HG03457 (cell line): ENCODE measurements around the gene RPS6KA2.
"Not testable (repeated sequence)": the region's sequence is repeated elsewhere in the genome, so short reads cannot be mapped to it uniquely, and the experiment has no call there.

ENCODE experiments used
- ATAC-seq: cut with Tn5 transposase; IDR thresholded peaks from one replicate; pipeline ENCODE4 v1.9.1; 2021; ENCODE audit warnings: moderate number of reproducible peaks; ENCODE audit not compliant: unreplicated experiment

RPS6KA2 gene

GRCh38 chr6:166636191-166636933, 9.3 kb upstream of the RPS6KA2 start:
- ATAC-seq, result no peak

DNA sequence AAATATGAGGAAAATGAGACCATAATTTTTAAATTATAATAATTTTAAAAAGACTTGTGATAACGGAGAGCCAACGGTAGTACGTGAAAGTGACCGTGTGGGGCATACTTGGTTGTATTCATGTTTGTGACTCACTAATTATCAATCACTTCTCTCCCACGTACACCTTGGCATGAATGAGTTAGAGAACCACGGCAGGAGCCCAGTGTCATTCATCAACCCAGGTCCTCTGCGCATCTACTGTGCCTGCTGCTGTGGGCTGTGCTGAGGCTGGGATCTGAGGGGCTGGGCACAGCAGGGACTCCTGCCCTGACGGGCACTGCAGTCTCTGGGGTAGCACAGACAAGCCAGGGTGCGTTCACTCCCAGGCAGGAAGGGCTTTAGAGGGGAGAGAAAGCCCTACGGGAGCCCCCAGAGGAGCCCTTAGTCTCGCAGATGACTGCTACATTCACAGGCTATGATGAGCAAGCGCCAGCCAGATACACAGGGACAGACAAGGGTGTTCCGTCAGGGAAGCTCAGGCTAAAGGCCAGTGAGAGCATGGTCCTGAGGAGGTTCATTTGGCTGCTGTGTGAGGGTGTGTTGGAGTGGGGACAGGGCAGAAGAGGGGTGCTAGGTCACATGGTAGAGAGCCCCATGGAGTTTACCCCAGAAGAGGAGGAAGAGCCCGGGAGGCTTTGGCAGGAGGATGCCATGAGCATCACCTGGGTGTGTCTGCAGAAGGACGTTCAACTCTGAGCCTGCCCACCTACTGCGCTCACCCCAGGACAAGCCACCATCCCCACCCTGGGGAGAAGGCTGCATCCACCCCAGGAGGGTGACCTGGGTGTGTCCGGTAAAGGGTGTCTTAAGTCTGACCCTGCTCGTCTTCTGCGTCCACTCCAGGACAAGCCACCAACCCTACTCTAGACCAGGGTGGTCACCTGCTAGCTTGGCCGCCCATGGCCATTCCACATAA, 8.2 kb upstream of the RPS6KA2 start:
- no peak for ATAC-seq

DNA sequence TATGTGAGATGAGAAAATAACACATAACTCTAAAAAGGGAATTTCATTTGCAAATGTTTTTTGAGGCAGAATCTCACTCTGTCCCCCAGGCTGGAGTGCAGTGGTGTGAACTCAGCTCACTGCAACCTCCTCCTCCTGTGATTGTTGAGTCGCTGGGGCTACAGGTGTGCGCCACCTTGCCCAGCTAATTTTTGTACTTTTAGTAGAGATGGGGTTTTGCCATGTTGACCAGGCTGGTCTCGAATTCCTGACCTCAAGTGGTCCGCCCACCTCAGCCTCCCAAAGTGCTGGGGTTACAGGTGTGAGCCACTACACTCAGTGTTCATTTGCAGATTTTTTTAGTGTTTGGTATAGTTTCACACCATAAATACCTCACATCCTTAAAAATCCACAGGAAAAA, 7.5 kb upstream of the RPS6KA2 start:
- ATAC-seq, result not testable (repeated sequence)

DNA sequence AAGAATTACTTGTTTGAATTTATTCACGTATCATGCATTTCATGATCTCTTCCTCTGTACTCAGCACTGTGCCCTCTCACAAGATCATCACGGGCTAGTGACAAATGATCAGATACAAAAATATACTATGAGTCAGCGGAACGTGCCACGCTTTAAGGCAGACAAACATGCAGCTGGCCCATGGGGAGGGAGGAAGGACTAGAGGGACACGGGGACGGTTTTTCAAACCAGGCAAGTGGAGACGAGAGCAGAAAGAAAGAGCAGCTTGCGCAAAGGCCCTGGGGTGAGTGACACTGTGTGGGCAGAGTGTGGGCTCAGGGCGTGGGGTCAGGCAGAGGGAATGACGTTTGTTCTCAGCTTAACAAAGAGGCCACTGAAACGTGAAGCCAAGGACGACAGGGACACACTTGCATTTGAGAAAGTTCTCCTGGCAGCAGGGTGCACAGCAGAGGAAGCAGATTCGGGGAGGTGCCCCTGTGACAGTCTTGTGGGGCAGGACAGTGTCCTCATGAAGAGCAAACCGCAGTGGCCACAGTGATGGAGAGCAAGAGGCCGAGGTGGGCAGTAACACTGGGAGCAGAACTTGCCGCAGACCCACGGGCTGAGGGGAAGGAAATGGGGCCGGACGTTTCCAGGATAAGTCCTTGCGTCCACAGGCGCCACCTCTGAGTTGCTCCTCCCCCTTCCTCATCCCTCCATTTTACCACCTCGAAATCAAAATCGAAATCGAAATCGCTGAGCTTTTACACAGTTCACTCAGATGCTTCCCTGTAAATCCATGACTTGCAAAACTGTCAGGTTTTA, 6.9 kb upstream of the RPS6KA2 start:
- ATAC-seq, result no peak

DNA sequence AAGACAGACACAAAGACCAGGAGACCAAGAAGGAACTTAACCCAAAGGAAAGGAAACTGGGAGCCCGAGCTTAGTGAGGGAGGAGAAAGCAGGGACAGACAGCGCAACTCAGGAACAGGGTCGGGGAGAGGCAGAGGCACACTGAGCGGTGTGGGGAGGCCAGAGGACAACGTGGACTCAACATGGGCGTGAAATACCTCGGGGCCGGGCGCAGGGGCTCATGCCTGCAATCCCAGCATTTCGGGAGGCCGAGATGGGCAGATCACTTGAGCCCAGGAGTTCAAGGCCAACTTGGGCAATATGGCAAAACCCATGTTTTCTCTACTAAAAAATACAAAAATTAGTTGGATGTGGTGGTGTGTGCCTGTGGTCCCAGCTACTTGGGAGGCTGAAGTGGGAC, 5.7 kb upstream of the RPS6KA2 start:
- ATAC-seq, result no peak

DNA sequence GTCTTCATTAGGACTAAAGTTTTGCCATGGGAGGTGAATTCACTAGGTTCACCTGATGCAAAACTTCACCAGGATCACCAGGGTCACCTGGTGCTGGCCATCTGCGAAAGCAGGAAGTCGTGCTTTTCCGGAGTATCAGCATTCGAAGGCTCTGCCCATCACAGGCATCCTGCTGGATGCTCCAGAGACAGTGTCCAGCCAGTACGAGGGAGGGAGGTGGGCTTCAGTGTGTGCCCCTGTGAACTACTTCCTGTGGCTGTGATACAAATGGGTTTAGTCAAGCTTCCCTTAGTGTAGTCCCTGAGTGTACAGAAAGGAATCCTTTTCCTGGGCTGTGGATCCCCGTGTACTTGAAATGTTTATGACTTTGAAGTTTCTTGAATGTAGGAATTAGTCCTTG, 3.4 kb upstream of the RPS6KA2 start:
- no peak for ATAC-seq

GRCh38 chr6:166629628-166630027, 2.6 kb upstream of the RPS6KA2 start:
- no peak for ATAC-seq

DNA sequence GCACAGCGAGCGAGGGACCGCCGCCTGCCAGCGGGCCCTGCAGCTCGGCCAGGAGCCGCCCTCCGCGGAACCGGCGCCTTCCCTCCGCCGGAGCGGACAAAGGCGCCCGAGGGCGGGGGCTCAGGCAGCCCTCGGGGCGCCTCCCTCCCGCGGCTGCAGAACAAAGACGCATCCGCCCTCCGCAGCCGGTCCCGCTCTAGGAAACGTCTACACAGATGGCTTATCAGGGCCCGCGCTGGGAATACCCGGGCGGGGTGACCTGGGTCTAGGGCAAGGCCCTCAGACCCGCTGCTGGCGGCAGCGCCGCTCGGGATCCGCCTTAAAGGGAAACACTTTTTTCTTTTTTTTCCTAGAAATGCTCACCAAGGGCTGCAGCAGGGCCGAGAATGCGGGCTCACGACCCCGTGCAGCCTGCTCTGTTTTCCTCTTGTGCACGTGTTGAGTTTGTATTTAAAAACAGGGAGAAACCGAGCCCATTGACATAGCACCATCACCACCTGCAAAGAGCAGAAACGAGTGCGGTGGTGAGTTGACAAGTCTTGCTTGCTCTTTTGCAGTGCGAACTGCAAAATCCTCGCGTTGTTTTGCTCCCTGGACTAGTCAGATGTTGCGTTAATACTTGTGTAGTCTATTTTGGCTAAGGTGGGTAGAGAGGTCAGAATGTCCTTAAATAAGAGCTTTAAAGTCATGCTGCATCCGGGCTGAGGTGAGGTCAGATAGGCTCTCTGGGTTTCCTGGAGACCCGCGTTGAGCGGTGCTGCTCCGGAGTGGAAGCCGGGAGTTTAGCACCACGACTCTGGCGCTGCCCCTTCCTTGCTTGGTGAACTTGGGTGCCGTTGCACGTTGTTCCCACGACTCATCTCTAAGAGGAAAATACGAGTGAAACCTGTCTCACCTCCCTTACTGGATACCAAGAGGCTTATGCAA, 1.1 kb upstream of the RPS6KA2 start:
- ATAC-seq, result peak; percentile 20

- ATAC-seq, result peak; percentile 0
Observed at GRCh38 chr6:166626177-166627032, 646 bp downstream of the RPS6KA2 start.

GRCh38 chr6:166625356-166625755, 1.7 kb downstream of the RPS6KA2 start:
- ATAC-seq, result no peak

- ATAC-seq, result no peak
Observed at GRCh38 chr6:166624275-166624674, 2.8 kb downstream of the RPS6KA2 start.

DNA sequence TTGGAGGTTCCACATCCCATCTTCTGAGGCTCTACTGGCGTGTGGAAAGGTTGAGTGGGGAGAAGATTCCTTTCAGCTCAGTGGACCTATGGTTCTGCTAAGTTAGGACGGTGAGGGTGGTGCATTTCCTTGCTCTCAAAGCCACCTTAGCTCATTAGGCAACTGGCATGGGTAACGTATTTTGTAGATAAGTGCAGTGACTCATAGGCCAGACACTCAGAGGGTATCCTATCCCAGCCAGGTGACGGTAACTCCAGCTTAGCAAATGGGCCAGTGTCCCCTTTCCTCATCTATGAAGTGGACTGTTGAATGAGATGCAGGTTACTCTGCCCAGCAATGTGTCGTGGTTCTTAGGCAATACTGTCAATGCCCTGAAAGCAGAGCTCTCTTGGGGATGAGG, 3.7 kb downstream of the RPS6KA2 start:
- ATAC-seq, result no peak

DNA sequence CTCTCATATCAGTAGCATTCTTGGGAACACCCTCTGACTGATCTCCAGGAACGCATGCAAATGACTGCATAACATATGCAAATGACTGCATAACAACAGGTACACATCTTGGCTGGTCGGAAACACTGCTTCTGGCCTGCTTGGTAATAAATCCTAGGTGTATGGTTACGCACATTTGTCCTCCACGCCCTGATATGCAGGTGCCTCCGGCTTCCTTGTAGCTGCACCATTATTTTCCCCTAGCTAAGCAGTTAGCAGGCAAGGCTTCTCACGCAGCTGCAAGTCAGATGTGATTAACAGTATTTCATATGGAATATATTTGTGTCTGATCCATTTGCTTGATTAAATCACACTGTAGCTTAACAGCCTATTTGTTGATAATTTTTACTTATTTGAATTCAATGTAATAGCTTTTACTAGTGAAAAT, 5.9 kb downstream of the RPS6KA2 start:
- no peak for ATAC-seq

DNA sequence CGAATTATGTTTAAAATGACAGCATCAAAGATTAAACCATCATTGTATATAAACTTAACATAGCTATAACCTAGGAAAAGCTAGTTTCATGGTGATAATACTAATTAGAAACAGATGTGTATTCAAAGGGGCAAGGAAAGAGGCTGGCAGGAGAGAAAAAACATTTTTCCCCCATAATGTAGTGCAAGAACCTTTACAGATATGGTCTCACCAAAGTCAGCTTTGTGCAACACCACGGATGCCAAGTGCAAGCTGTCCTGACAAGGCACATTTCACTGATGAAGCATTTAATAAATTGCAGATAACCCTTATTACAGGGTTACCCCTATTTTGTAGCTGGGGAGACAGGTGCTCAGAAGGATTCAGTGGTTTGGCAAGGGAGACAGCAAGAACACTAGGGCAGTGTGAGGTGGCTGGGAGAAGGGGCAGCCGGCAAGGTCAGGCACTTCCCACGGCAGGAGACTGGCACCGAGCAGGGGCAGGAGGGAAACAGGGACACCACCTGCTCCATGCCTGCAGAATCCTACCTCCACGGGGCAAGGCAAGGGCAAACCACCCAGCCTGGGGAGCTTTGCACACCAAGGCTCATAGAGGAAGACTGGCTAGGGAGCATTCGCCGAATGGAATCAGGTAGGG, 6.5 kb downstream of the RPS6KA2 start:
- no peak for ATAC-seq

- no peak for ATAC-seq
Observed at GRCh38 chr6:166619912-166620311, 7.1 kb downstream of the RPS6KA2 start.

GRCh38 chr6:166618866-166619761, 7.9 kb downstream of the RPS6KA2 start:
- no peak for ATAC-seq

- ATAC-seq, result no peak
Observed at GRCh38 chr6:166618251-166618650, 8.8 kb downstream of the RPS6KA2 start.

- ATAC-seq, result no peak
Observed at GRCh38 chr6:166617359-166617758, 9.7 kb downstream of the RPS6KA2 start.
